Measurements from ENCODE around the gene ATP5F1B. TPM values are rescaled to one million over a fixed set of nuclear protein-coding genes. Genes with fewer than 3 reads are reported as not detected.

ATP5F1B gene
- total and polyA plus RNA-seq, 4 donors = 432 to 838 (median 676) TPM

- H3K36me3 ChIP-seq (ENCODE audit: control insufficient read depth, insufficient read depth, low read length) = peaks cover 15% of the 10 kb centered on the region
- 97% methylated on average over 5 of the region's 13 CpGs for WGBS (ENCODE audit: insufficient coverage)
- H3K9me3 ChIP-seq (ENCODE audit: control insufficient read depth, insufficient read depth, low read length) = no peaks in the 10 kb centered on the region
- no peaks in the 10 kb centered on the region for H3K27me3 ChIP-seq (ENCODE audit: control insufficient read depth, insufficient read depth, low read length)
- DNase-seq (ENCODE audit: low read depth in 4 of 6, low spot score in 6 of 6) = no peak
- H3K27ac ChIP-seq (ENCODE audit: low read depth, low read length) = no peak overlapping the region
- no peak overlapping the region for H3K4me3 ChIP-seq (ENCODE audit: low read depth, low read length)
- H3K4me1 ChIP-seq (ENCODE audit: control insufficient read depth, insufficient read depth, low read length) = peaks cover 3% of the 10 kb centered on the region
Observed at GRCh38 chr12:56679883-56680575, 34.2 kb upstream of the ATP5F1B start.

- Histone ChIP-seq H3K27ac (ENCODE audit: low read depth, low read length) (no peak overlapping the region), H3K4me1 (ENCODE audit: control insufficient read depth, insufficient read depth, low read length) (no peaks in the 10 kb centered on the region), H3K36me3 (ENCODE audit: control insufficient read depth, insufficient read depth, low read length) (peaks cover 15% of the 10 kb centered on the region), H3K9me3 (ENCODE audit: control insufficient read depth, insufficient read depth, low read length) (no peaks in the 10 kb centered on the region), H3K4me3 (ENCODE audit: low read depth, low read length) (no peak overlapping the region), H3K27me3 (ENCODE audit: control insufficient read depth, insufficient read depth, low read length) (no peaks in the 10 kb centered on the region)
- DNase-seq (ENCODE audit: low read depth in 4 of 6, low spot score in 6 of 6) = no peak
- WGBS (ENCODE audit: insufficient coverage) = 95% methylated on average over 2 of the region's 2 CpGs
Observed at GRCh38 chr12:56678852-56679251, 33.1 kb upstream of the ATP5F1B start.

GRCh38 chr12:56677680-56678079 lies 31.9 kb upstream of the ATP5F1B start:
- Histone ChIP-seq H3K4me1 (ENCODE audit: control insufficient read depth, insufficient read depth, low read length) (no peaks in the 10 kb centered on the region), H3K27me3 (ENCODE audit: control insufficient read depth, insufficient read depth, low read length) (no peaks in the 10 kb centered on the region), H3K27ac (ENCODE audit: low read depth, low read length) (no peak overlapping the region), H3K9me3 (ENCODE audit: control insufficient read depth, insufficient read depth, low read length) (no peaks in the 10 kb centered on the region), H3K36me3 (ENCODE audit: control insufficient read depth, insufficient read depth, low read length) (peaks cover 11% of the 10 kb centered on the region), H3K4me3 (ENCODE audit: low read depth, low read length) (no peak overlapping the region)
- WGBS (ENCODE audit: insufficient coverage) = no CpG with 5 or more reads among the region's 1 CpG
- no peak for DNase-seq (ENCODE audit: low read depth in 4 of 6, low spot score in 6 of 6)

GRCh38 chr12:56676851-56677580 lies 31.2 kb upstream of the ATP5F1B start:
- no peak overlapping the region for H3K27ac ChIP-seq (ENCODE audit: low read depth, low read length)
- WGBS (ENCODE audit: insufficient coverage) = 94% methylated on average over 2 of the region's 11 CpGs
- H3K36me3 ChIP-seq (ENCODE audit: control insufficient read depth, insufficient read depth, low read length) = peaks cover 15% of the 10 kb centered on the region
- no peaks in the 10 kb centered on the region for H3K27me3 ChIP-seq (ENCODE audit: control insufficient read depth, insufficient read depth, low read length)
- no peaks in the 10 kb centered on the region for H3K9me3 ChIP-seq (ENCODE audit: control insufficient read depth, insufficient read depth, low read length)
- no peak overlapping the region for H3K4me3 ChIP-seq (ENCODE audit: low read depth, low read length)
- DNase-seq (ENCODE audit: low read depth in 4 of 6, low spot score in 6 of 6) = no peak
- H3K4me1 ChIP-seq (ENCODE audit: control insufficient read depth, insufficient read depth, low read length) = no peaks in the 10 kb centered on the region

GRCh38 chr12:56671608-56672007 lies 25.8 kb upstream of the ATP5F1B start:
- Histone ChIP-seq H3K27ac (ENCODE audit: low read depth, low read length) (no peak overlapping the region), H3K4me3 (ENCODE audit: low read depth, low read length) (no peak overlapping the region), H3K36me3 (ENCODE audit: control insufficient read depth, insufficient read depth, low read length) (peaks cover 34% of the 10 kb centered on the region), H3K4me1 (ENCODE audit: control insufficient read depth, insufficient read depth, low read length) (no peaks in the 10 kb centered on the region), H3K27me3 (ENCODE audit: control insufficient read depth, insufficient read depth, low read length) (no peaks in the 10 kb centered on the region), H3K9me3 (ENCODE audit: control insufficient read depth, insufficient read depth, low read length) (no peaks in the 10 kb centered on the region)
- DNase-seq (ENCODE audit: low read depth in 4 of 6, low spot score in 6 of 6) = no peak
- WGBS (ENCODE audit: insufficient coverage) = 93% methylated on average over 2 of the region's 2 CpGs

- peaks cover 36% of the 10 kb centered on the region for H3K36me3 ChIP-seq (ENCODE audit: control insufficient read depth, insufficient read depth, low read length)
- 94% methylated on average over 3 of the region's 4 CpGs for WGBS (ENCODE audit: insufficient coverage)
- DNase-seq (ENCODE audit: low read depth in 4 of 6, low spot score in 6 of 6) = no peak
- no peak overlapping the region for H3K4me3 ChIP-seq (ENCODE audit: low read depth, low read length)
- no peaks in the 10 kb centered on the region for H3K9me3 ChIP-seq (ENCODE audit: control insufficient read depth, insufficient read depth, low read length)
- H3K27me3 ChIP-seq (ENCODE audit: control insufficient read depth, insufficient read depth, low read length) = no peaks in the 10 kb centered on the region
- no peaks in the 10 kb centered on the region for H3K4me1 ChIP-seq (ENCODE audit: control insufficient read depth, insufficient read depth, low read length)
- no peak overlapping the region for H3K27ac ChIP-seq (ENCODE audit: low read depth, low read length)
Observed at GRCh38 chr12:56670836-56671235, 25.1 kb upstream of the ATP5F1B start.

GRCh38 chr12:56668197-56668457 lies 22.3 kb upstream of the ATP5F1B start:
- no peaks in the 10 kb centered on the region for H3K27me3 ChIP-seq (ENCODE audit: control insufficient read depth, insufficient read depth, low read length)
- no peak overlapping the region for H3K27ac ChIP-seq (ENCODE audit: low read depth, low read length)
- no peaks in the 10 kb centered on the region for H3K9me3 ChIP-seq (ENCODE audit: control insufficient read depth, insufficient read depth, low read length)
- H3K4me3 ChIP-seq (ENCODE audit: low read depth, low read length) = no peak overlapping the region
- WGBS (ENCODE audit: insufficient coverage) = no CpG with 5 or more reads among the region's 2 CpGs
- peaks cover 44% of the 10 kb centered on the region for H3K36me3 ChIP-seq (ENCODE audit: control insufficient read depth, insufficient read depth, low read length)
- H3K4me1 ChIP-seq (ENCODE audit: control insufficient read depth, insufficient read depth, low read length) = no peaks in the 10 kb centered on the region
- no peak for DNase-seq (ENCODE audit: low read depth in 4 of 6, low spot score in 6 of 6)

GRCh38 chr12:56661979-56662638 lies 16.3 kb upstream of the ATP5F1B start:
- Histone ChIP-seq H3K9me3 (ENCODE audit: control insufficient read depth, insufficient read depth, low read length) (no peaks in the 10 kb centered on the region), H3K4me3 (ENCODE audit: low read depth, low read length) (no peak overlapping the region), H3K36me3 (ENCODE audit: control insufficient read depth, insufficient read depth, low read length) (peaks cover 24% of the 10 kb centered on the region), H3K4me1 (ENCODE audit: control insufficient read depth, insufficient read depth, low read length) (no peaks in the 10 kb centered on the region), H3K27ac (ENCODE audit: low read depth, low read length) (no peak overlapping the region), H3K27me3 (ENCODE audit: control insufficient read depth, insufficient read depth, low read length) (no peaks in the 10 kb centered on the region)
- no peak for DNase-seq (ENCODE audit: low read depth in 4 of 6, low spot score in 6 of 6)
- WGBS (ENCODE audit: insufficient coverage) = 96% methylated on average over 12 of the region's 13 CpGs

GRCh38 chr12:56661560-56661959 lies 15.8 kb upstream of the ATP5F1B start:
- Histone ChIP-seq H3K27ac (ENCODE audit: low read depth, low read length) (no peak overlapping the region), H3K27me3 (ENCODE audit: control insufficient read depth, insufficient read depth, low read length) (no peaks in the 10 kb centered on the region), H3K36me3 (ENCODE audit: control insufficient read depth, insufficient read depth, low read length) (peaks cover 19% of the 10 kb centered on the region), H3K9me3 (ENCODE audit: control insufficient read depth, insufficient read depth, low read length) (no peaks in the 10 kb centered on the region), H3K4me3 (ENCODE audit: low read depth, low read length) (no peak overlapping the region), H3K4me1 (ENCODE audit: control insufficient read depth, insufficient read depth, low read length) (no peaks in the 10 kb centered on the region)
- WGBS (ENCODE audit: insufficient coverage) = 96% methylated on average over 5 of the region's 7 CpGs
- no peak for DNase-seq (ENCODE audit: low read depth in 4 of 6, low spot score in 6 of 6)

- WGBS (ENCODE audit: insufficient coverage) = 88% methylated on average over 1 of the region's 1 CpG
- DNase-seq (ENCODE audit: low read depth in 4 of 6, low spot score in 6 of 6) = no peak
- no peak overlapping the region for H3K4me3 ChIP-seq (ENCODE audit: low read depth, low read length)
- no peaks in the 10 kb centered on the region for H3K4me1 ChIP-seq (ENCODE audit: control insufficient read depth, insufficient read depth, low read length)
- H3K27ac ChIP-seq (ENCODE audit: low read depth, low read length) = no peak overlapping the region
- no peaks in the 10 kb centered on the region for H3K27me3 ChIP-seq (ENCODE audit: control insufficient read depth, insufficient read depth, low read length)
- H3K9me3 ChIP-seq (ENCODE audit: control insufficient read depth, insufficient read depth, low read length) = no peaks in the 10 kb centered on the region
- H3K36me3 ChIP-seq (ENCODE audit: control insufficient read depth, insufficient read depth, low read length) = peaks cover 9% of the 10 kb centered on the region
Observed at GRCh38 chr12:56658921-56659320, 13.1 kb upstream of the ATP5F1B start.

All from spinal cord (tissue), 10 donors.